T-cell (primary cell): ENCODE results near the gene DECR2. TPM values are rescaled to one million over a fixed set of nuclear protein-coding genes. Genes with fewer than 3 reads are reported as not detected.

ENCODE experiments used
- ATAC-seq, 4 experiments: fragments of 200-7000 bp in 3 of 4; fragments of 150-1000 bp in 1 of 4; cut with Tn5 transposase; replicated peaks in 1 of 4; 1 replicate in 3 of 4; 2 replicates in 1 of 4; pipeline ENCODE4 v1.10.0; 2021; ENCODE audit warnings: moderate library complexity in 3 of 4, mild to moderate bottlenecking in 2 of 4, moderate number of reproducible peaks in 1 of 4
- CTCF ChIA-PET, 2 donors: fragments of 300-600 bp; sonication (Branson Sonifier 250); formaldehyde crosslinking; loops; one replicate each; lab custom pipeline; 2022; ENCODE audit warnings: antibody characterized with exemption in 2 of 2; lab: Charles Lee
- POLR2A ChIA-PET, 2 donors: fragments of 300-600 bp; sonication (Branson Sonifier 250); formaldehyde crosslinking; loops; one replicate each; lab custom pipeline; 2022; ENCODE audit warnings: antibody characterized with exemption in 2 of 2; lab: Charles Lee
- DNase-seq, 35 experiments: peaks; one replicate each; pipeline versions ENCODE4 v3.0.0 to v3.0.0-alpha.2; 2013 to 2023
- H3K27ac ChIP-seq: one replicate; pipeline ENCODE4 v1.5.1; 2013; ENCODE audit warnings: low read length
- H3K27me3 ChIP-seq, 2 experiments: replicated peaks in 1 of 2; 1 replicate in 1 of 2; 2 replicates in 1 of 2; pipeline versions ENCODE4 v1.6.1 to v1.7.0; 2013; ENCODE audit warnings: low read length in 1 of 2, mixed read lengths in 1 of 2; ENCODE audit not compliant: control insufficient read depth in 2 of 2, insufficient read depth in 2 of 2; ENCODE audit errors: extremely low read depth in 1 of 2
- H3K36me3 ChIP-seq, 2 donors: 1 replicate in 1 of 2; 2 replicates in 1 of 2; pipeline versions ENCODE4 v1.6.1 to v1.7.0; 2013; ENCODE audit warnings: low read length in 1 of 2; ENCODE audit not compliant: control insufficient read depth in 2 of 2, insufficient read depth in 1 of 2; ENCODE audit errors: extremely low read depth in 1 of 2
- H3K4me1 ChIP-seq, 2 experiments: 1 replicate in 1 of 2; 2 replicates in 1 of 2; pipeline versions ENCODE4 v1.6.1 to v1.7.0; 2013; ENCODE audit warnings: low read length in 2 of 2, mixed read lengths in 1 of 2; ENCODE audit not compliant: insufficient read depth in 2 of 2, control insufficient read depth in 1 of 2; ENCODE audit errors: extremely low read depth in 1 of 2
- H3K4me3 ChIP-seq, 2 donors: 1 replicate in 1 of 2; 2 replicates in 1 of 2; pipeline versions ENCODE4 v1.5.1 to v1.7.0; 2013; ENCODE audit warnings: mild to moderate bottlenecking in 2 of 2, low read length in 1 of 2, moderate library complexity in 1 of 2; ENCODE audit not compliant: control insufficient read depth in 1 of 2; ENCODE audit errors: extremely low read depth in 1 of 2
- H3K9me3 ChIP-seq: 2 replicates; pipeline ENCODE4 v1.7.0; 2013
- H3K27ac Mint-ChIP-seq, 2 donors: one replicate each; pipeline ENCODE4 v1.8.0; 2020 to 2021; ENCODE audit warnings: mild to moderate bottlenecking in 2 of 2, mixed read lengths in 2 of 2
- H3K27me3 Mint-ChIP-seq, 2 donors: one replicate each; pipeline ENCODE4 v1.8.0; 2021 to 2022; ENCODE audit warnings: mixed read lengths in 2 of 2
- H3K36me3 Mint-ChIP-seq: one replicate; pipeline ENCODE4 v1.8.0; 2021; ENCODE audit warnings: mixed read lengths
- H3K4me1 Mint-ChIP-seq, 3 donors: one replicate each; pipeline ENCODE4 v1.8.0; 2020 to 2022; ENCODE audit warnings: mixed read lengths in 3 of 3, mild to moderate bottlenecking in 1 of 3
- H3K4me3 Mint-ChIP-seq, 3 donors: one replicate each; pipeline ENCODE4 v1.8.0; 2020 to 2022; ENCODE audit warnings: mild to moderate bottlenecking in 3 of 3, mixed read lengths in 3 of 3, moderate library complexity in 3 of 3
- H3K9me3 Mint-ChIP-seq, 3 donors: one replicate each; pipeline ENCODE4 v1.8.0; 2020 to 2022; ENCODE audit warnings: mixed read lengths in 3 of 3
- WGBS: methylation state at CpG from one replicate; pipeline ENCODE4 v1.1.5; 2013; ENCODE audit warnings: missing lambda C conversion rate; ENCODE audit not compliant: insufficient coverage; 5-methylcytosine and 5-hydroxymethylcytosine counted together
- total RNA-seq, 35 experiments: library from RNA in 6 of 35; stranded (reverse) in 6 of 35; fragments of 120-200 nt in 1 of 35; gene quantifications; one replicate each; pipeline versions ENCODE4 v1.2.1 to v1.2.4 and lab custom pipeline; 2013 to 2026

DECR2 gene
- total RNA-seq, 5 donors from 2014 or later (not counting 1 experiment from before 2014, with no cell fraction given) = 10.5 to 17.6 (median 11.3) TPM

DNA sequence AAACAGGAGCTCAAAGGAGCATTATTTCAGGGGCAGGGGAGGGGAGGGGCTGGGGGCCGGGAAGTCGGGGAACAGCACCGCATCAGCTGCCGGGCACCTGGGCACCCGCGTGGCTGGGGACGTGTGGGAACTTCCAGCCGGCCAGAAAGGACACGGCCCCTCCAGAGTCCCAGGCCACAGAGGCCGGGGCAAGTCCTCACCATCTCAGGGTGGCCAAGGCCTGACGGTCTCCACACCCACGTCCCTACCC is 21.0 kb upstream of the DECR2 start:
- peaks cover 27 to 35% (median 31%) of the 10 kb centered on the region in 3 donors for H3K4me1 Mint-ChIP-seq
- WGBS = 37% methylated on average over 9 of the region's 12 CpGs
- no peaks in the 10 kb centered on the region for H3K9me3 Mint-ChIP-seq
- no peaks in the 10 kb centered on the region for H3K9me3 ChIP-seq
- H3K36me3 ChIP-seq = peaks cover 8 to 20% of the 10 kb centered on the region in 2 donors
- no peaks in the 10 kb centered on the region for H3K27me3 ChIP-seq
- ChIA-PET POLR2A (interaction anchor here in 1 of 2 donors (1.2 kb wide), 1 partner anchor 10 kb away, joined by 4 read pairs; the partner anchor contains the start of gene MRPL28), CTCF (interaction anchor here in 1 of 2 donors (0.5 kb wide), 1 partner anchor 22 kb away, joined by 3 read pairs; no protein-coding TSS in a partner anchor)
- peak overlapping the region; percentile 91 to 95 for H3K27ac Mint-ChIP-seq
- H3K27ac ChIP-seq = peak overlapping the region; percentile 4
- DNase-seq = no peak
- no peak for ATAC-seq
- H3K36me3 Mint-ChIP-seq = no peaks in the 10 kb centered on the region
- peak overlapping the region; percentile 63 to 70 for H3K4me3 ChIP-seq
- peak overlapping the region; percentile 82 to 84 (median 84) for H3K4me3 Mint-ChIP-seq
- H3K4me1 ChIP-seq = peaks cover 5 to 52% of the 10 kb centered on the region in 2 experiments
- H3K27me3 Mint-ChIP-seq = no peaks in the 10 kb centered on the region

- Histone ChIP-seq H3K27ac (peak overlapping the region; percentile 4), H3K36me3 (peaks cover 2 to 15% of the 10 kb centered on the region in 2 donors), H3K4me1 (peaks cover 5 to 52% of the 10 kb centered on the region in 2 experiments), H3K27me3 (no peaks in the 10 kb centered on the region), H3K4me3 (peak overlapping the region; percentile 63 to 70), H3K9me3 (no peaks in the 10 kb centered on the region)
- H3K9me3 Mint-ChIP-seq = no peaks in the 10 kb centered on the region
- 4% methylated on average over 48 of the region's 73 CpGs for WGBS
- ChIA-PET POLR2A (interaction anchor here in 1 of 2 donors (1.2 kb wide), 1 partner anchor 10 kb away, joined by 4 read pairs; the partner anchor contains the start of gene MRPL28), CTCF (interaction anchor here in 1 of 2 donors (0.5 kb wide), 1 partner anchor 22 kb away, joined by 3 read pairs; no protein-coding TSS in a partner anchor)
- H3K4me3 Mint-ChIP-seq = peak overlapping the region; percentile 80 to 84 (median 82)
- peaks cover 27 to 35% (median 31%) of the 10 kb centered on the region in 3 donors for H3K4me1 Mint-ChIP-seq
- no peaks in the 10 kb centered on the region for H3K27me3 Mint-ChIP-seq
- DNase-seq (peak in 5 of 35 experiments; percentile 15 to 44 (median 30)), ATAC-seq (peak; percentile 35 to 50 (median 44))
- peak overlapping the region; percentile 64 to 72 for H3K27ac Mint-ChIP-seq
- H3K36me3 Mint-ChIP-seq = no peaks in the 10 kb centered on the region
Measured at GRCh38 chr16:381012-381788, 20.5 kb upstream of the DECR2 start.

DNA sequence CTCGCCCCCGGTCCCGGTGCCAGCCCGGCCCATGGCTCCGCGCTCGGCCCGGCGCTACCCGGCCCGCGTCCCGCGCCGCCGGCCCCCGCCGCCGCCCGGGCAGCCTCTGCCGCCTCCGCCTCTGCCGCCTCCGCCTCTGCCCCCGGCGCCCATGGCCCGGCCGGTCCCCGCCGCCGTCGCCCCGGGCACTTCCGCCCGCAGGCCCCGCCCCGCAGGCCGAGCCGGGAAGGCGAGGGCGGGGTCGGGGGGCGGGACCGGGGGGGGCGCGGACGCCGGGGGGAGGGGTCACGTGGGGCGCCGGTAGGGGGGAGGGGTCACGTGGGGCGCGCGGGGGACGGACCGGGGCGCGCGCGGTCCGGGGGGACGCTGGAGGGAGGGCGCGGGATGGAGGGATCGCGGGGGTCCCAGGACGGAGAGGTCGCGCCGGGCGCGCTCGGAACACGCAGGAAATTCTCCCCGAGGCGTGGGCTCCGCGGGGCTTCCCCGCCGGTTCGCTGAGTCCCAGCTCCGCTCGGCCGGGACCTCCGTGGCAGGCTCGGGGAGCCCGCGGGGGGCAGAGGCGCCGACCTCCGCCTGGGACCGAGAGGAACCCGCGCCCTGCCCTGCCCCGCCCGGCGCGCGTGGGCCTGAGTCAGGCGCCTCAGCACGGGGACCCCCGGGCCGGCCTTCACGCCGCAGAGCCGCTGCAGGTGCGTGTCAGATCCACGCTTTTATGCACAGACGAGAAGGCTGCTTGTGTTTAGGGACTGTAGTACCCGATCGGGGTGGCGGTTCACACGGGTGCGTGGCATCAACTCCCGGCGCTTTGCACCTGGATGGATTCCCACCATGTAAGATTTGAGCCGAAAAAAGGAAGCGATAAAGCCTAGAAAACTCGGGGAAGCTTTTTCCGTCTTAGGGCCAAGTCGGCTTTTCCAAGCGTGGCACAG is 19.6 kb upstream of the DECR2 start, which contains the start of gene PGAP6:
PGAP6 (minus strand) TSS at position 190 of the 929 bp plus-strand sequence; CDS start at position 33, 157 bp downstream.
- Histone ChIP-seq H3K4me3 (peak within 1 kb of the TSS; percentile 63 to 90), H3K27me3 (no peaks in the 10 kb centered on the region), H3K9me3 (no peaks in the 10 kb centered on the region), H3K27ac (peak within 1 kb of the TSS; percentile 4), H3K4me1 (peaks cover 5 to 52% of the 10 kb centered on the region in 2 experiments), H3K36me3 (peaks cover 0 to 7% of the 10 kb centered on the region in 2 donors)
- ChIA-PET CTCF (interaction anchor here (0.6 to 1.0 kb wide), 4 partner anchors 9 to 282 kb away, joined by 3 to 5 read pairs (median 3); no protein-coding TSS in a partner anchor), POLR2A (interaction anchor here (0.5 to 0.7 kb wide), 3 partner anchors 29 to 172 kb away, joined by 3 to 5 read pairs (median 5); partner anchors contain the start of gene AXIN1 (in 1 of the 2))
- peak in 29 of 35 experiments; percentile 18 to 82 (median 45) for DNase-seq
- Mint-ChIP-seq H3K36me3 (no peaks in the 10 kb centered on the region), H3K4me1 (peaks cover 27 to 35% (median 31%) of the 10 kb centered on the region in 3 donors), H3K4me3 (peak within 1 kb of the TSS; percentile 82 to 91 (median 90)), H3K9me3 (no peaks in the 10 kb centered on the region), H3K27ac (peak within 1 kb of the TSS; percentile 80 to 87), H3K27me3 (no peaks in the 10 kb centered on the region)
- under 1% methylated on average over 87 of the region's 123 CpGs for WGBS
- peak; percentile 63 to 75 (median 72) for ATAC-seq

- H3K4me1 ChIP-seq = peaks cover 5 to 49% of the 10 kb centered on the region in 2 experiments
- H3K36me3 Mint-ChIP-seq = no peaks in the 10 kb centered on the region
- peak in 11 of 35 experiments; percentile 24 to 63 (median 36) for DNase-seq
- peak overlapping the region; percentile 59 to 90 for H3K4me3 ChIP-seq
- peak overlapping the region; percentile 24 for H3K27ac ChIP-seq
- WGBS = 18% methylated on average over 33 of the region's 33 CpGs
- H3K9me3 ChIP-seq = no peaks in the 10 kb centered on the region
- CTCF ChIA-PET = interaction anchor here in 1 of 2 donors (1.0 kb wide), 1 partner anchor 8 kb away, joined by 3 read pairs; no protein-coding TSS in a partner anchor
- POLR2A ChIA-PET = interaction anchor here in 1 of 2 donors (0.6 kb wide), 1 partner anchor 18 kb away, joined by 3 read pairs; no protein-coding TSS in a partner anchor
- H3K4me3 Mint-ChIP-seq = peak overlapping the region; percentile 82 to 91 (median 90)
- peaks cover 27 to 34% (median 30%) of the 10 kb centered on the region in 3 donors for H3K4me1 Mint-ChIP-seq
- H3K27me3 Mint-ChIP-seq = no peaks in the 10 kb centered on the region
- peak in 2 of 4 experiments; percentile 14 to 49 for ATAC-seq
- H3K9me3 Mint-ChIP-seq = no peaks in the 10 kb centered on the region
- H3K27ac Mint-ChIP-seq = peak overlapping the region; percentile 65 to 84
- H3K27me3 ChIP-seq = no peaks in the 10 kb centered on the region
- H3K36me3 ChIP-seq = no peaks in the 10 kb centered on the region
Measured at GRCh38 chr16:383326-384051, 18.2 kb upstream of the DECR2 start.

- Histone ChIP-seq H3K36me3 (no peaks in the 10 kb centered on the region), H3K4me1 (peaks cover 5 to 24% of the 10 kb centered on the region in 2 experiments), H3K9me3 (no peaks in the 10 kb centered on the region), H3K27ac (no peak overlapping the region), H3K27me3 (no peaks in the 10 kb centered on the region), H3K4me3 (no peak overlapping the region)
- Mint-ChIP-seq H3K4me1 (peaks cover 13 to 22% (median 20%) of the 10 kb centered on the region in 3 donors), H3K27ac (no peak overlapping the region), H3K27me3 (no peaks in the 10 kb centered on the region), H3K9me3 (no peaks in the 10 kb centered on the region), H3K36me3 (no peaks in the 10 kb centered on the region), H3K4me3 (no peak overlapping the region)
- DNase-seq = no peak
- POLR2A ChIA-PET = no interaction called here
- WGBS = 88% methylated on average over 11 of the region's 19 CpGs
- CTCF ChIA-PET = interaction anchor here in 1 of 2 donors (0.6 kb wide), 1 partner anchor 216 kb away, joined by 3 read pairs; no protein-coding TSS in a partner anchor
- no peak for ATAC-seq
Measured at GRCh38 chr16:386641-387156, 15.0 kb upstream of the DECR2 start.
